T-helper 1 cell treated with Interleukin-12 subunit alpha and Interleukin-12 subunit beta and Interleukin-4 antibody, amounts not matched to agents 30 μg/mL and 1 μg/mL, for 36 hours (primary cell): Measurements from ENCODE around the gene BCO2.

Source experiments
- H3K27ac Mint-ChIP-seq: one replicate; pipeline ENCODE4 v1.8.0; 2021; ENCODE audit warnings: mild to moderate bottlenecking, mixed read lengths
- H3K27me3 Mint-ChIP-seq: one replicate; pipeline ENCODE4 v1.8.0; 2021; ENCODE audit warnings: low read depth, mixed read lengths
- H3K36me3 Mint-ChIP-seq: one replicate; pipeline ENCODE4 v1.8.0; 2021; ENCODE audit warnings: low read depth, mixed read lengths
- H3K4me1 Mint-ChIP-seq: one replicate; pipeline ENCODE4 v1.8.0; 2021; ENCODE audit warnings: low read depth, mixed read lengths
- H3K4me3 Mint-ChIP-seq: one replicate; pipeline ENCODE4 v1.8.0; 2021; ENCODE audit warnings: mild to moderate bottlenecking, moderate library complexity, mixed read lengths
- H3K9me3 Mint-ChIP-seq: one replicate; pipeline ENCODE4 v1.8.0; 2021; ENCODE audit warnings: mixed read lengths

Gene BCO2

DNA sequence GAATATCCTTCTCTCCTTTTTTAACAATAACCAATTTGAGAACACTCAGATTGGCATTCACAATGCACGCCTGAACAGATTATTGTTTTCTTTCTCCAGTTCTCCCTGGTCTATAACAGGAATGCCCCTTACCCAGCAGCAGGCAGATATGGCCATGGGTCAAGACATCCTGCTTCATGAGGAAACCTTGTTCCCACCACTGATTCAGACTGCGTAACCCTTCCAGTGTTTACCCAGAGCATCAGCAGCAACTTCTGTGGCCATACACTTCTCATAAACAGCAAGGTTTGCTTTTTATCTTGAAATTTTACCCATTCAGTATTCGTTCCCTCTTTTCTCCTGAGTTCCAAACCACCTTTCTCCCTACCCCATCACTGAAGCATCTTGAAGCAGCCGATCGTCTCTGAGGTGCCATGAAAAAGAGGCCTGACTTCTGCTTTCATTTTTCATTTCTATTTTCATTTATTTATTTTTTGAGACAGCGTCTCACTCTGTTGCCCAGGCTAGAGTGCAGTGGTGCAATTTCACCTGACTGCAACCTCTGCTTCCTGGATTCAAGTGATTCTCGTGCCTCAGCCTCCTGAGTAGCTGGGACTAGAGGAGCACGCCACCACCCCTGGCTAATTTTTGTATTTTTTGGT, 60.6 kb downstream of the BCO2 start:
- Mint-ChIP-seq H3K36me3 (peaks cover 37% of the 10 kb centered on the region), H3K4me1 (no peaks in the 10 kb centered on the region), H3K27ac (no peak overlapping the region), H3K27me3 (no peaks in the 10 kb centered on the region), H3K4me3 (no peak overlapping the region), H3K9me3 (no peaks in the 10 kb centered on the region)

DNA sequence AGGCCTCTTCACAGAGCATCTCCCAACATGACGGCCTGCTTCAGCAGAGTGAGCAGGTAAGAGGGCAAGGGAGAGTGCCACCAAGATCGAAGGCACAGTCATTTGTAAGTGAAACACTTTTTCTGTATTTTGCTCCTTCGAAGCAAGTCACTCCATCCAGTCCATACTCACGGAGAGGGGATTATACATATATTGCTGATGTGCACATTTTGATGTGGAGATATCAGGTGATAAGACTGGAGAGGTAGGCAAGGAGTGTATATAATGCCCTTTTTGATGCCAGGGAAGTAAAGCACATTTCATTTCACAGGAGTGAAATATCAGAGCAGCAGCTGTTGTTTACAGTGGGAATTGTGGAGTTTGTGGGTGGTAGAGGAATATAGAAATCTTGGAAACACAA, 62.1 kb downstream of the BCO2 start:
- Mint-ChIP-seq H3K9me3 (no peaks in the 10 kb centered on the region), H3K27me3 (no peaks in the 10 kb centered on the region), H3K27ac (no peak overlapping the region), H3K4me3 (no peak overlapping the region), H3K4me1 (no peaks in the 10 kb centered on the region), H3K36me3 (peaks cover 33% of the 10 kb centered on the region)

DNA sequence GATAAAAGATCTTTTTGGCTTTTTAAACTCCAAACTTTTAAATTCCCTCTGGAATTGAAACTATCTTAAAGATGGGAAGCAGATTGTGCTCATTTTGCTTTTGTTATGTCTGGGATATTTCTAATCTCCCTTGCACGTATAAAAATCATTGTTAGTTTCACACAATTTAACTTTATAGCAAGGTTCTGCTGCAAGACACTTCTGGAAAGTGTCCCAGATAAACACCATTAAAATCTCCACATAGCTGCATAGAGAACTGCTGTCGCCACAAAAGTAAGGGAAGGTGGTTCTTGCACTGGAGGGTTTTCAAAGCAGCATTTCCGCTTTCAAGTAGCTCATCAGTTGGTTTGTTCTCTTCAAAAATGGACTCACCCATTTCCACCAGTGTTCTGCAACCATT, 62.7 kb downstream of the BCO2 start:
- Mint-ChIP-seq H3K9me3 (no peaks in the 10 kb centered on the region), H3K4me1 (no peaks in the 10 kb centered on the region), H3K36me3 (peaks cover 35% of the 10 kb centered on the region), H3K4me3 (no peak overlapping the region), H3K27ac (no peak overlapping the region), H3K27me3 (no peaks in the 10 kb centered on the region)

DNA sequence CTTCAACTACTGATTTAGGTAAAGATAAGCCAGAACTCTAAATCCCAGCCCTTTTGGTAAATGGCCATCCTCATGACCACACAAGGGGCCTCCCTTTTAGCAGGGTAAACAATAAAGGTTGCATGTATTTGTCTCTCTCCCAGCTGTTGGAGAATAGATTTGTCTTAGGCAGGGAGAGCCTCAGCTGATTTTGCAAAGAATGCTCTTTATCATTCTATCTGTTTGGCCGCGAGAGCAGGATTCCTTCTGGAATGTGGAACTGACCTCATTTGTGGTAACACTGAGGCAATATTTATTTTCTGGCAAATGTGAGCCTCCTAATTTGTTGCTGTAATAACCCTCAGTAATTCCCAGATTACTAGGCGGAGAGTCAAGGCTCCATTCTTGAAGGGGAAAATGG, 66.2 kb downstream of the BCO2 start:
- no peaks in the 10 kb centered on the region for H3K9me3 Mint-ChIP-seq
- H3K27ac Mint-ChIP-seq, result no peak overlapping the region
- H3K4me3 Mint-ChIP-seq, result no peak overlapping the region
- peaks cover 34% of the 10 kb centered on the region for H3K36me3 Mint-ChIP-seq
- H3K4me1 Mint-ChIP-seq, result no peaks in the 10 kb centered on the region
- no peaks in the 10 kb centered on the region for H3K27me3 Mint-ChIP-seq

DNA sequence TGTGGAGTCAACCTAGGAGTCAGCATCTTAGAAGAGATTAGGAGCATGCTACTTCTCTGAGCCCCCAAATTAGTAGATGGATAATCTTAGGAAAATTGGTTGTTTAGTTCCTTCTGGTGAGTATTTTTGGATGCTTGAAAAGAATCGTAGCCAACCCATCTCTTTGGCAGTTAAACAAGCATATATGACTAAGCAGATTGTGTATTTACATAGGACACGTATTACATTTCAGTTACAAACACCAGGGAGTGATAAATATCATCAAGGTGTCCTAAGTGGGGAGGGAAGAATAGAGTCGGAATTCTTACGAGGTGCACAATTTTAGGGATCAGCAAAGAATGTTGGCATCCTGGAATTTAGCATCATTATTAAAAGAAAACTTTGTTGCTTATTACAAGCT, 71.9 kb downstream of the BCO2 start:
- Mint-ChIP-seq H3K27me3 (no peaks in the 10 kb centered on the region), H3K4me1 (no peaks in the 10 kb centered on the region), H3K9me3 (no peaks in the 10 kb centered on the region), H3K36me3 (peaks cover 13% of the 10 kb centered on the region), H3K4me3 (no peak overlapping the region), H3K27ac (no peak overlapping the region)

DNA sequence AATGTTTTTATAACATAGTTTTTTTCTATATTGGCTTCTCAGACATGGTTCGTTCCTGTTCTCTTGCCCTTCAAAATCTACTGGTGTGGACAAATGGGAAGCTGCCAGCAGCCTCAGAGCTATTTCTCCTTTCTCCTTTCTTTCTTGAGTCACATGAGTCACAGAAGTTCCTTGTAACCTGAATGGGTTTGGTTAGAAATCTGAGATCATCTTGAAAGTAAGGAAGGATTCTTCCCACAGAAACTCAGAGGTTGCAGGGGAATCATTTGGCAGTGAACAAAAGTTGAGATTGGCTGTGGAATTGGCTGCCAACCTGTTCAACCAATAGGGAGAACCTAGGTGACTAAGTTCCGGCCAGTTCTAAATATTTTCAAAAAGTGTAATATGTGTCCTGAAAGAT, 72.9 kb downstream of the BCO2 start:
- no peaks in the 10 kb centered on the region for H3K4me1 Mint-ChIP-seq
- peaks cover 7% of the 10 kb centered on the region for H3K36me3 Mint-ChIP-seq
- no peaks in the 10 kb centered on the region for H3K9me3 Mint-ChIP-seq
- no peak overlapping the region for H3K27ac Mint-ChIP-seq
- H3K4me3 Mint-ChIP-seq, result no peak overlapping the region
- H3K27me3 Mint-ChIP-seq, result no peaks in the 10 kb centered on the region

DNA sequence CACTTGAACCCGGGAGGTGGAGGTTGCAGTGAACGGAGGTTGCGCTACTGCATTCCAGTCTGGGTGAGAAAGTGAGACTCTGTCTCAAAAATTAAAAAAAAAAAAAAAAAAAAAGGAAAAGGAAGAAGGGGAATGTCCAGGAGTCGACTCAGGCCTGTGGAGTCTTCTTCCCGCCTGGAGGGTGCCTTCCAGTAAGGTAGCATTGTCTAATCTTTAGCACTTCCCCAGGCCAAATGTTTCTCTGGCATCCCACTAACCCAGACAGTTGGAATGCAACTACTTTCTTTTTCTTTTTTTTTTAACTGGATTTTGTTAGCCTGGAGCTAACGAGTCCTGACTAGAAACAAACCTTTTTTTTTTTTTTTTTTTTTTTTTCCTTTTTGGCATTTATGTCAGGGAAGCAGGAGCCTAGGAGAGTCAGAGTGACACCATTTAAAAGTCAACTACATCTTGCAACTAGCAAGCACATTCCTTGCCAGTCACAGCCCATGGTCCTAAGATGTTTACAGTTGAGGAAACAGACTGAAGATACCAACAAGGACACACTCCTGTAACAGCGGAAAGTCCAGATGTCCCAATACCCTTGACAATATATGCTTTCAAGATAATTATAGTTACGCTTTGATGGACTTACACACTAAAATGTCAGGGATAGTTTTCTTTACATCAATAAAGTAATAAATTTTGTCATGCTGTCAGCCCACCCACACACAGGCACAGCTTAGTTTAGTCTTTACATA, 74.7 kb downstream of the BCO2 start:
- no peaks in the 10 kb centered on the region for H3K36me3 Mint-ChIP-seq
- H3K4me1 Mint-ChIP-seq, result no peaks in the 10 kb centered on the region
- no peak overlapping the region for H3K4me3 Mint-ChIP-seq
- H3K27me3 Mint-ChIP-seq, result no peaks in the 10 kb centered on the region
- no peaks in the 10 kb centered on the region for H3K9me3 Mint-ChIP-seq
- no peak overlapping the region for H3K27ac Mint-ChIP-seq

DNA sequence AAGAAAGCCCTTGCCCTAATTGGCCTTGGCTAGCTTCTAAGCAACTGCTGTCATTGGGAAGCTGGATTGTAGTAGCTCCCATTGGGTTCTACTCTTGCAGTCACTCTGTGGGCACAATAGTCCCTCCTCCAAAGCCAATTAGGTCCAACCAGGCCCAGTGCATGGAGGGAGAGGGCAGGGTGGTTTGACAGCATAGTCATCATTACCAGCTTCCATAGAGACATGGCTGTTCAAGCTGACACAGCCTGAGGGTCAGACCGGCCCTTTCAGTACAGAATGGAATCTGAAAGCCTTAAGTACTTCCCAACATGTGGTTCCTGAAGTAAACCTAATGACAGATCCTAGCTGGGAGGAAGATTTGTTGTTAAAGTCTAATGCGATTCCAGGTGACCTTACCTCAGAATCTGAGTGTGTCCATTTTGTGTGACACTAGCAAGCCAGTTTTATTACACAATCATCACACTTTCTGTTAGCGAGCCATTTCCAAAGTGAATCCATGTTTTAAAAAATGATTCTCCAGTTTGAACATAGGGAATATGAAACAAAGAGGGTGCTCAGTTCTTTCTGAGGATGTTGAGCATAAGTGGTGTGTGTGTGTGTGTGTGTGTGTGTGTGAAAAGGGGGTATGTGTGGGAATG, 78.4 kb downstream of the BCO2 start:
- no peaks in the 10 kb centered on the region for H3K36me3 Mint-ChIP-seq
- no peaks in the 10 kb centered on the region for H3K27me3 Mint-ChIP-seq
- H3K27ac Mint-ChIP-seq, result no peak overlapping the region
- no peak overlapping the region for H3K4me3 Mint-ChIP-seq
- H3K4me1 Mint-ChIP-seq, result no peaks in the 10 kb centered on the region
- H3K9me3 Mint-ChIP-seq, result no peaks in the 10 kb centered on the region

DNA sequence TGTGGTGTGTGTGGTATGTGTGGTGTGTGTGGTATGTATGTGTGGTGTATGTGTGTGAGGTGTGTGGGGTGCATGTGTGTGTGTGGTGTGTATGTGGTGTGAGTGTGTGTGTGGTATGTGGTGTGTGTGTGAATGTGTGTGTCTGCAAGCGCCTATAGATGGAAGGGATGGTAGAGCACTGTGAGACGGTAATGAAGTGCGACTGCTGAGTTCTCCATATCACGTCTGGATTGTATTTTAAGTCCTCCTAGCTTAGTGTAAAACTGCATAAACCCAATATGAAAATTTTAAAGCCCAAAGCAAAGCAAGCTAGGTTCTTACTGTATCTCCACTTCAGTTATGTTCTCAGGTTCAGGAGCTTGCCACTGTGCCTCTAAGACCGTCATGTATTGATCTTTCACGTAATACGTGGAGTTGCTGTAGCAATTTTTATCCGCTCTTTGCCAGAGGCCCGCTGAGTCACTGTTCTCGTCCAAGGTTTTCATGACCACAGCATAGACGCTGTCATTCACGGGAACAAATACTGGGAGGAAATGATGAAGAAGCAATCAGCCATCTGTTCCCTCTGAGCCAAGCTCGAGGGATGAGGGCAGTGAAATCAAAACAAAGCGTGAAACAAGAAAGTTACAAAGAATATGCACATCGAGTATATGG, 79.9 kb downstream of the BCO2 start:
- Mint-ChIP-seq H3K36me3 (no peaks in the 10 kb centered on the region), H3K4me1 (no peaks in the 10 kb centered on the region)

DNA sequence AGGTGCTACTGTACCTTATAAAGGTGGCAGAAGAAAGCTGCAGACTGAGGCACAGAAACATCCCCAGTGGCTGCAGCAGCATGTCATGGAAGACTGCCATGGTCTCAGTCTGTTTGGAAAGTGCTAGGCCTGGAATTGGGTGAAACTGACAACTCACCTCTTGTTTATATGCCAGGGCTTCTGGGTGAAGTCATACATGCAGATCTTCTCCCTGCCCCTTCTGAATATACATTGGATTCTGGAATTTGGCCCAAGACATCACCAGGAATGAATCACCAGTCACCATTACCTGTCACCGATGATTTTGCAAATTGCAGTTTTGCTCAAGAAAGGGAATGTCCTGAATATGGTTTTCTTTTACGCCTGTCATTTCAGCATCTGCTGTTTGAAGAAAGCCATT, 85.2 kb downstream of the BCO2 start, which contains the start of gene PLET1:
TSS of gene PLET1 (minus strand) at position 371 of the 400 bp plus-strand sequence. CDS start at position 100, 271 bp downstream.
- no peak within 1 kb of the TSS for H3K4me3 Mint-ChIP-seq
- no peaks in the 10 kb centered on the region for H3K36me3 Mint-ChIP-seq
- no peaks in the 10 kb centered on the region for H3K27me3 Mint-ChIP-seq
- H3K9me3 Mint-ChIP-seq, result no peaks in the 10 kb centered on the region
- H3K4me1 Mint-ChIP-seq, result no peaks in the 10 kb centered on the region
- no peak within 1 kb of the TSS for H3K27ac Mint-ChIP-seq

More for the DNA sequence above, 79.9 kb downstream of the BCO2 start:
- H3K9me3 Mint-ChIP-seq, result no peaks in the 10 kb centered on the region
- H3K27ac Mint-ChIP-seq, result no peak overlapping the region
- H3K4me3 Mint-ChIP-seq, result no peak overlapping the region
- H3K27me3 Mint-ChIP-seq, result no peaks in the 10 kb centered on the region

DNA sequence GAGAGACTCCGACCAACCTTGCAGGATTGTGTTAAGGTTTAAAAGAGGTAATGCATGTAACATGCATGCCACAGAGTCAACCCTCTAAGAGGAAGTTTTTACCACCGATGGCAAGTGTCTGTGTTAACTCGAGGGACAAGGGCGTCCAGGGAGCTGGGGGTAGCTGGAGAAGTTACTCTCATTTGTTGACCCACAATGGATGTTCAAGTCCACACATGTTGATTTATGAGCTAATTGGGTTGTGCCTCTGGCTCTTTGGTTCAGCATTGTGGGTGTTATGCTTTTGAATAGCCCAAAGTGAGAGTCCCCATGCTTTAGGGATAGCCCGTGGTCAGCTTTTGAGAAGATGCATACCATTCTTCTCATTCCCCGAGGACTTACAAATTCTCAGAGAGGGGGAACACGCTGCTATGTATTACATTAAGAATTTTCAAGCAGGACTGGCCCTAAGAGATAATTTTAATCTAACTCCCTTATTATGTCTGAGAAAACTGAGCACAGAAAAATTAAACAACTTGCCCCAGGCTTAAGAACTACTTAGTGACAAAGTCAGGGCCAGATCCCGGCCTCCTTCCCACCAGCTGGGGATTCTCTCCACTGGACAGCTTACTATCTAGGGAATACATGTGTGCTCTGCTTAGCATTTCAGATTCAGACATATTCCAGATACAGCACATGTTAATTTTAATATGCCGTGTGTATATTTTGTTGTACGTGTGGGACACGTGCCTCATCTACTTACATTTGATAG, 90.5 kb downstream of the BCO2 start:
- Mint-ChIP-seq H3K36me3 (no peaks in the 10 kb centered on the region), H3K27ac (no peak overlapping the region)

DNA sequence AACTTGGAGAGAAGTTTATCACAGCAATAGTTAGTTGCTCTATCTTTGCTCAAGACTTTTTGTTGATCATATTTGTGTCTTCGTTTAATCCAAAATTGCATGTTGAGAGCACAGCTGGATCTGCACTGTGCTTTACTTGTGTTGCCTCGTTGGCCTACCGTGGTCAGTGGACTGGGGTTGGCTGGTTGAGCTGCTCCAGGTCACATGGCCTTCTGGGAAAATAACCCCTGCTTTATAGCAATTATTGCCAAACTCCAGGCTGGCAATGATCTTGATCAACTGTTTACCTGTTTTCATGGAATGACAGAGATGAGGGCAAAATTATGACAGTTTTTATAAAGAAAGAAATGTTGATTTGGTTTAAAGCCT, 91.1 kb downstream of the BCO2 start:
- Mint-ChIP-seq H3K4me3 (no peak overlapping the region), H3K27ac (no peak overlapping the region), H3K36me3 (no peaks in the 10 kb centered on the region), H3K9me3 (no peaks in the 10 kb centered on the region), H3K4me1 (no peaks in the 10 kb centered on the region), H3K27me3 (peaks cover 3% of the 10 kb centered on the region)

More for the DNA sequence above, 90.5 kb downstream of the BCO2 start:
- no peaks in the 10 kb centered on the region for H3K9me3 Mint-ChIP-seq
- no peak overlapping the region for H3K4me3 Mint-ChIP-seq
- H3K4me1 Mint-ChIP-seq, result no peaks in the 10 kb centered on the region
- H3K27me3 Mint-ChIP-seq, result peaks cover 3% of the 10 kb centered on the region

DNA sequence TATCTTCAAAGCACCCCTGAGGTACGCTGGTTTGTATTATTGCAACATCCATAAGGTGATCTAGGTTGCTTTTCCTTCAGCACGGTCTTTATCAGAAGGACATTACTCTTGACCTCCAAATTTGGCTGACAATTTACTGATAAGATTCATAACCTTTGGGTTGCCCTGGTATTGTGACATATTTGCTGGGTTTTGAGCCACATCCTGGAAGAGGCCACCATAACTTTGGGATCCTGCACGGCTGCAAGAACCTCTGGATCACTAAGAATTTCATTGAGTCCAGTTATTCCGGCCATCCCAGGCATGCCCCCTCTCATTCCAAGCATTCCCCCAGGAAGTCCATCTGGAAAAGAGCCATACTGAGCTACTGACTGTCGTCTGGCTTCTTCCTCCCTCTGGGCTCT, 91.9 kb downstream of the BCO2 start:
- peaks cover 3% of the 10 kb centered on the region for H3K27me3 Mint-ChIP-seq
- H3K9me3 Mint-ChIP-seq, result no peaks in the 10 kb centered on the region
- H3K27ac Mint-ChIP-seq, result no peak overlapping the region
- no peaks in the 10 kb centered on the region for H3K36me3 Mint-ChIP-seq
- H3K4me1 Mint-ChIP-seq, result no peaks in the 10 kb centered on the region
- H3K4me3 Mint-ChIP-seq, result no peak overlapping the region

DNA sequence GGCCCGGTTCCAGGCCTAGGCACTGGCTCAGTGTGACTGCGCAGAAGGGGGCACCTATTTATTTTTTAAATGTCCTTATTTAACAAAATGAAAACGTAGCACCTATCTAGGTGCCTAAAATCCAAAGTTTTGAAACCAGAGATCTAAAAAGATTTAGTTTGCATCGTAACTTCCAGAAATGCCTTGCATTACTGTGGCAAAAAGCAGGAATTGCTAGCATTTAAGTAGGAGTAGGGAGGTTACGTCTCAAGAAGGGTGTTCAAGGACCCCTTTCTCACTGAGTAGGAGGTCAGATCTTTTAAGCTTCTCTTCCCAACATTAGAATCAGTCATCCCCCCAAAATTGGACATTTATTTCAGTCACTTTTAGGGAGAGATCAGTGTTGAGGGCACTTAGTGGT, 93.1 kb downstream of the BCO2 start:
- no peak overlapping the region for H3K27ac Mint-ChIP-seq
- H3K4me1 Mint-ChIP-seq, result no peaks in the 10 kb centered on the region
- H3K4me3 Mint-ChIP-seq, result no peak overlapping the region

More for the DNA sequence above, 93.1 kb downstream of the BCO2 start:
- no peaks in the 10 kb centered on the region for H3K36me3 Mint-ChIP-seq
- peaks cover 3% of the 10 kb centered on the region for H3K27me3 Mint-ChIP-seq
- H3K9me3 Mint-ChIP-seq, result no peaks in the 10 kb centered on the region
